BLaER1 treated with 17β-estradiol and CSF1 and Interleukin-3, amounts not matched to agents 10 nM and 100 nM (cell line): ENCODE measurements around the gene TCEA3.

Experiments used
- H3K27ac ChIP-seq, 11 experiments: shearing (Covaris generic); formaldehyde crosslinking; 2 replicates each; pipeline ENCODE4 v1.8.1; 2022
- H3K27me3 ChIP-seq, 11 experiments: shearing (Covaris generic); formaldehyde crosslinking; 2 replicates each; pipeline ENCODE4 v1.8.1; 2022
- H3K36me3 ChIP-seq, 11 experiments: shearing (Covaris generic); formaldehyde crosslinking; 2 replicates each; pipeline ENCODE4 v1.8.1; 2022
- H3K4me1 ChIP-seq, 10 experiments: shearing (Covaris generic); formaldehyde crosslinking; 2 replicates each; pipeline ENCODE4 v1.8.1; 2022
- H3K4me2 ChIP-seq, 11 experiments: shearing (Covaris generic); formaldehyde crosslinking; 2 replicates each; pipeline ENCODE4 v1.8.1; 2022
- H3K4me3 ChIP-seq, 10 experiments: shearing (Covaris generic); formaldehyde crosslinking; 2 replicates each; pipeline ENCODE4 v1.8.1; 2022
- H3K9ac ChIP-seq, 11 experiments: shearing (Covaris generic); formaldehyde crosslinking; 2 replicates each; pipeline ENCODE4 v1.8.1; 2022
- H3K9me3 ChIP-seq, 11 experiments: shearing (Covaris generic); formaldehyde crosslinking; replicated peaks in 1 of 11; 2 replicates each; pipeline ENCODE4 v1.8.1; 2022
- H4K20me1 ChIP-seq, 11 experiments: shearing (Covaris generic); formaldehyde crosslinking; 2 replicates each; pipeline ENCODE4 v1.8.1; 2022
- Cebpa-rat ChIP-seq, 11 experiments: shearing (Covaris generic); IDR thresholded peaks; 2 replicates each; pipeline ENCODE4 v1.8.1; 2022

The TCEA3 gene

DNA sequence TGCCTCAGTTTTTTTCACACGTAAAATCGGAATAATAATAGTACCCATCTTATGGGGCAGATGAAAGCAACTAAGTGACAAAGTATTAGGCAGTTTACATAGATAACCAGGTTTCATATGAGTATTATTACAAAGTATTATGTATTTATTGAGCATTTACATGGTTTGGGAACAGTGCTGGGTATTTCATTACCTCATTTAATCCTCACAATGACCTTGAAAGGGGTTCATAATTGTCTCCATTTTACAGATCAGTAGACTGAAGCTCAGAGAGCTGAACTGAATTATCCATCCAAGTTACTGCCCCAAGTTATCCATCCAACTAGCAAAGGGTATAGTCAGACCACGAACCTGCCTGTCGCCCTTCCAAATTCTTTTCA, 21.2 kb downstream of the TCEA3 start:
- no peaks in the 10 kb centered on the region for H3K36me3 ChIP-seq
- H3K9ac ChIP-seq = peak overlapping the region in 2 of 11 experiments; percentile 26 to 49; a peak in 2 of 22 replicates
- no peaks in the 10 kb centered on the region for H4K20me1 ChIP-seq
- peaks cover 23 to 42% (median 34%) of the 10 kb centered on the region in 10 experiments for H3K4me1 ChIP-seq
- H3K4me2 ChIP-seq = peak overlapping the region; percentile 18 to 79 (median 48); a peak in 21 of 22 replicates
- H3K27ac ChIP-seq = no peak overlapping the region; a peak in 1 of 22 replicates
- no peak for TF ChIP-seq Cebpa-rat (IDR thresholded peaks at IDR 0.05)
- no peaks in the 10 kb centered on the region for H3K27me3 ChIP-seq
- no peak overlapping the region for H3K4me3 ChIP-seq
- H3K9me3 ChIP-seq = no peaks in the 10 kb centered on the region

DNA sequence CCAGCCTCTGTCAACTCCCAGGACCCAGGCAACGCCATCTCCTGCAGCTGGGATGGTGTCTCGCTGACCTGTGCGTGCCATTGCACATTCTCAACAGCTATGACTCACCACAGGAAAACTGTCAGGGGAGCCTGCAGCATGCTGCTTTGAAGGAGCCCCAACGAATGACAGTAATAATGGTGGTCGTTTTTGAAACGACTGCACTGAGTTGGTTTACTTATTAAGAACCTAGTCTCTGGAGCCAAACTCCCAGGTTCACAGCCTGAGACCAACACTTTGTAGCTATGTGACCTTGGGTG, 21.6 kb downstream of the TCEA3 start:
- peak overlapping the region in 10 of 11 experiments; percentile 2 to 79 (median 35); a peak in 14 of 22 replicates for H3K4me2 ChIP-seq
- H3K4me1 ChIP-seq = peaks cover 23 to 42% (median 34%) of the 10 kb centered on the region in 10 experiments
- H3K9ac ChIP-seq = no peak overlapping the region
- no peak overlapping the region for H3K4me3 ChIP-seq
- H3K27me3 ChIP-seq = no peaks in the 10 kb centered on the region
- no peaks in the 10 kb centered on the region for H3K9me3 ChIP-seq
- no peaks in the 10 kb centered on the region for H3K36me3 ChIP-seq
- peak overlapping the region in 1 of 11 experiments; percentile 15; a peak in 1 of 22 replicates for H3K27ac ChIP-seq
- H4K20me1 ChIP-seq = no peaks in the 10 kb centered on the region
- no peak for TF ChIP-seq Cebpa-rat (IDR thresholded peaks at IDR 0.05)

DNA sequence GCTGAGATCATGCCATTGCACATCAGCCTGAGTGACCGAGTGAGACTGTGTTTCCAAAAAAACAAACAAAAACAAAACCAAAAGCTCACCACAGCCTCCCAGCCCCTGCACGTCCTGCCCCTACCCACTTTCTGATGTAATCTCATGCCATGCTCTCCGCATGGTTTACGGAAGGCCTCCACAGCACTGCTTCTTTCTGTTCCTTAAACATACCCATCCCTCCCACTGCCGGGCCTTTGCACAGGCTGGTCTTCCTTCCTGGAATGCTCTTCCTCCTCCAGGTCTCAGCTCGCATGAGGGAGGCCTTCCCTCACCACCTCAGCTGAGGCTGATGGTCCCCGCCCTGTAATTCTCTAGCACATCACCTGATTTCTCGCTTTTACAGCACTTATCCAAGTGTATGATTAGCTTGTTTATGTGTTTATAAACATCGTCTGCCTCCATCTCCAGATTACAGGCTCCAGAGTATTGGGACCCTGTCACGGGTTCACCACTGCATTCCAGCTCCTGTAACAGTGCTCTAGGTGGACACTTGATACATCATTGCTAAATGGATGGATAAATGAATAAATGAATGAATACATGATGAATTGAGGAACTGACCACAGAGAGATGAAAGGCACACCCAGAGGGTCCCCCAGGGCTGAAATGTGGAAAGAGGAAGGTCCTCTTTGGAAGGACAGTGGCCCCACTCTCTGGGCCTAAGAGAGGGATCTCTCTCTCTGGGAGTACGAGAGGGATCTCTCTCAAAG, 22.1 kb downstream of the TCEA3 start:
- Histone ChIP-seq H3K27me3 (no peaks in the 10 kb centered on the region), H4K20me1 (no peaks in the 10 kb centered on the region), H3K4me3 (no peak overlapping the region), H3K36me3 (no peaks in the 10 kb centered on the region), H3K27ac (peak overlapping the region in 5 of 11 experiments; percentile 0 to 34 (median 8); a peak in 2 of 22 replicates), H3K4me2 (peak overlapping the region; percentile 4 to 79 (median 35); a peak in 17 of 22 replicates), H3K4me1 (peaks cover 23 to 42% (median 34%) of the 10 kb centered on the region in 10 experiments), H3K9ac (no peak overlapping the region; a peak in 1 of 22 replicates), H3K9me3 (no peaks in the 10 kb centered on the region)
- 0 out of 22 replicates have a peak, but pooled peaks of 1 of the 11 experiments have one; percentile 31 for TF ChIP-seq Cebpa-rat (IDR thresholded peaks at IDR 0.05)

DNA sequence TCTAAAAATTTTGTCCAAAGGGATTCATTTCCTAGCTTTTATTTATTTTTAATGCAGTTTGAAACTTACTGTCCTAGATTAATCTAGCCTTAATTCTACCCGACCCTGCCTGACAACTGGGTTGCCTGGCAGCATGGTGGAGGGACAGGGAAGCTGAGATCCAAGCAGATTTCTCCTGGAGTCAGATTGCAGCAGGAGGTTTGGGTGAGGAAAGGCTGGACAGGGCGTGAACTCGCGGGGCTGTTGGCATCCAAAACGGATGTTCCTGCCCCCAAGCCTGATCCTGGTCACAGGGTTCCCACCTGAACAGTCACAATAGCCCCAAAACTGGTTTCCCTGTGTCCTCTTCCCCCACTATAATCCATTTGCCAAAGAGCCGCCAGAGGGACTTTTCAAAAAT, 23.2 kb downstream of the TCEA3 start:
- Histone ChIP-seq H3K9ac (no peak overlapping the region), H3K4me1 (peaks cover 23 to 42% (median 34%) of the 10 kb centered on the region in 10 experiments), H4K20me1 (no peaks in the 10 kb centered on the region), H3K36me3 (no peaks in the 10 kb centered on the region), H3K9me3 (no peaks in the 10 kb centered on the region), H3K27me3 (no peaks in the 10 kb centered on the region), H3K4me2 (peak overlapping the region in 4 of 11 experiments; percentile 4 to 62 (median 23); a peak in 2 of 22 replicates), H3K27ac (no peak overlapping the region), H3K4me3 (no peak overlapping the region)
- no peak for TF ChIP-seq Cebpa-rat (IDR thresholded peaks at IDR 0.05)

DNA sequence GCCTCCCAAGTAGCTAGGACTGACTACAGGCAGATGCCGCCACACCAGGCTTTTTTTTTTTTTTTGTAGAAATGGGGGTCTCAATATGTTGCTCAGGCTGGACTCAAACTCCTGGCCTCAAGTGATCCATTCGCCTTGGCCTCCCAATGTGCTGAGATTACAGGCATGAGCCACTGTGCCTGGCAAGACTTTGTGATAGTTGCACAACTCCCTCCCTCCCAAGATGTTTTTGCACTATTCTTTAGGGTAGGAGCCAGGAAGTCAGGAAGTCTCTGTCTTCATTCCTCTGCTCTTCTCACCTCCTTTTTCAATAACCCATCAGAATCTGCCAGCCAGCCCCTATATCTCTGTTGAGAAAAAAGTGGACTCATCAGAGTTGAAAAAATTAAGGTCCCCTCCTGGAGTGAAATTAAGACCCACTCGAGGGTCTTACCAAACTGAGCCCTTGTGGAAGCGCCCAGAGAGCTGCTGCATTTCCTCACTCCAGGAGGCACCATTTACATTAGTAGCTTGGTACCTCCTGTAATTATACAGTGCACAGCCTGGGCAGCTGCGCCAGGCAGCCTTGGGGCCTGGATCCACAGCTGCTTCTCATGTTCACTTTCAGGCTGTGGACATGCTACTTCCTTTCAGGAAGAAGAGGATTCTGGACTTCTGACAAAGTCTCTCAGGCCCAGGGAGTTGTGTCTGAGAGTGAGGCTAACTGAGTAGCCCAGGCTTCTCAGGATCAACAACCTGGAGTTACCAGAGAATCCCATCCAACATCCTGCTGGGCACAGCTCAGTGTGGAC, 24.0 kb downstream of the TCEA3 start:
- peak overlapping the region in 4 of 11 experiments; percentile 12 to 20 (median 14); a peak in 3 of 22 replicates for H3K4me2 ChIP-seq
- no peaks in the 10 kb centered on the region for H3K36me3 ChIP-seq
- H3K4me1 ChIP-seq = peaks cover 23 to 42% (median 34%) of the 10 kb centered on the region in 10 experiments
- no peaks in the 10 kb centered on the region for H3K27me3 ChIP-seq
- H3K9me3 ChIP-seq = no peaks in the 10 kb centered on the region
- no peak overlapping the region for H3K9ac ChIP-seq
- H3K4me3 ChIP-seq = no peak overlapping the region
- 0 out of 22 replicates have a peak overlapping the region, but pooled peaks of 1 of the 11 experiments have one; percentile 7 for H3K27ac ChIP-seq
- TF ChIP-seq Cebpa-rat (IDR thresholded peaks at IDR 0.05) = peak in 1 of 11 experiments; percentile 26; a peak in 1 of 22 replicates
- H4K20me1 ChIP-seq = no peaks in the 10 kb centered on the region

DNA sequence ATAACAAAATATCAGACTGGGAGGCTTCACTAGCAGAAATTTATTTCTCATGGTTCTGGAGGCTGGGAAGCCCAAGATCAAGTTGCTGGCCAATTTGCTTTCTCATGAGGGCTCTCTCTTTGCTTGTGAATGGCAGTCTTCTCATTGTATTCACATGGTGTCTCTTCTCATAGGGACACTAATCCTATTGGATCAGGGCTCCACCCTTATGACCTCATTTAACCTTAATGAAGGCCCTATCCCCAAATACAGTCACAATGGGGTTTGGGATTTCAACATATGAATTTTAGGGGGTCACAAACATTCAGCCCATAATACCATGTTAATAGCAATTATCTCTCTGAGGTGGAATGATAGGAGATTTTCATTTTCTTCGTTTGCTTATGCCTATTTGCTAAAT, 25.3 kb downstream of the TCEA3 start:
- no peak for TF ChIP-seq Cebpa-rat (IDR thresholded peaks at IDR 0.05)
- H3K4me2 ChIP-seq = no peak overlapping the region
- no peak overlapping the region for H3K27ac ChIP-seq
- no peak overlapping the region for H3K9ac ChIP-seq
- no peaks in the 10 kb centered on the region for H3K27me3 ChIP-seq
- no peaks in the 10 kb centered on the region for H4K20me1 ChIP-seq
- H3K4me1 ChIP-seq = peaks cover 24 to 45% (median 39%) of the 10 kb centered on the region in 10 experiments
- no peaks in the 10 kb centered on the region for H3K36me3 ChIP-seq
- H3K9me3 ChIP-seq = no peaks in the 10 kb centered on the region
- no peak overlapping the region for H3K4me3 ChIP-seq

DNA sequence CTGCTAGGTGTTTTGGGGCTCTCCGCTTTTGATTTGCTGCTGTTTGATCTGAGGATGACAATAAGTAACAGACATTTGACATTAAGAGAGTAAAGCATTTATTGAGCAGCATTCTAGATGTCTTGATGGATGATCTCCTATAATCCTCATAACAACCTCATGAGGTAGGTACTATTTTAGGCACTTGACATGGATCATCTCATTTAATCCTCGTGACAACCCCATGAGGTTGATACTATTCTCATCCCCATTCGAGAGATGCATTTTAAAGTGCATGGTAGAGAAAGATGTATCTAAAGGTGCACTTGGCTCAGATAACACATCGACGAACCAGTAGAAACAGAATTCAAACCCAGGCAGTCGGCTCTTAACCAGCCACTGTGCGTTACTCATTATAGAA, 26.6 kb downstream of the TCEA3 start:
- Histone ChIP-seq H3K4me1 (peaks cover 16 to 40% (median 36%) of the 10 kb centered on the region in 10 experiments), H3K36me3 (no peaks in the 10 kb centered on the region), H3K4me3 (no peak overlapping the region), H3K9me3 (no peaks in the 10 kb centered on the region; a peak in 1 of 22 replicates), H4K20me1 (no peaks in the 10 kb centered on the region), H3K9ac (no peak overlapping the region), H3K27me3 (no peaks in the 10 kb centered on the region), H3K4me2 (no peak overlapping the region), H3K27ac (no peak overlapping the region)
- TF ChIP-seq Cebpa-rat (IDR thresholded peaks at IDR 0.05) = no peak

DNA sequence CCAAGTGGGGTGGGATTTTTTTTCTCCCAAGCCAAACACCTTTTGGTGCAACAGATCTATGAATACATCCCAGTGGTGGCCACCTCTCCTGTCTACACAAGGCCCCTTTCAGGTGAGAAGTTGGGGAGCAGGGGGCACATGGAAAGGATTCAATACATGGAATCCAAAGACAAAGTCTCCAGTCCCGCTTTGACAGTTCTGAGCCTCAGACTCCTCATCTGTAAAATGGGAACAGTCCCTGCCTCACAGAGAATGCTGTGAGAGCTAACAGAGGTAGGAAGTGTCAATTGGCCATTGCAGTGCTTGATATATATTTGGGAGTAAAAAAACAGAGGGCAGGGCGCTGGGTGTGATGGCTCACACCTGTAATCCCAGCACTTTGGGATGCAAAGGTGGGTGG, 28.2 kb downstream of the TCEA3 start:
- no peak overlapping the region for H3K4me3 ChIP-seq
- H3K36me3 ChIP-seq = no peaks in the 10 kb centered on the region
- H3K27me3 ChIP-seq = no peaks in the 10 kb centered on the region
- H3K4me1 ChIP-seq = peaks cover 5 to 27% (median 22%) of the 10 kb centered on the region in 10 experiments; a peak in 17 of 20 replicates
- TF ChIP-seq Cebpa-rat (IDR thresholded peaks at IDR 0.05) = no peak
- no peak overlapping the region for H3K27ac ChIP-seq
- H3K9me3 ChIP-seq = no peaks in the 10 kb centered on the region; a peak in 1 of 22 replicates
- no peaks in the 10 kb centered on the region for H4K20me1 ChIP-seq
- no peak overlapping the region for H3K9ac ChIP-seq
- H3K4me2 ChIP-seq = no peak overlapping the region

DNA sequence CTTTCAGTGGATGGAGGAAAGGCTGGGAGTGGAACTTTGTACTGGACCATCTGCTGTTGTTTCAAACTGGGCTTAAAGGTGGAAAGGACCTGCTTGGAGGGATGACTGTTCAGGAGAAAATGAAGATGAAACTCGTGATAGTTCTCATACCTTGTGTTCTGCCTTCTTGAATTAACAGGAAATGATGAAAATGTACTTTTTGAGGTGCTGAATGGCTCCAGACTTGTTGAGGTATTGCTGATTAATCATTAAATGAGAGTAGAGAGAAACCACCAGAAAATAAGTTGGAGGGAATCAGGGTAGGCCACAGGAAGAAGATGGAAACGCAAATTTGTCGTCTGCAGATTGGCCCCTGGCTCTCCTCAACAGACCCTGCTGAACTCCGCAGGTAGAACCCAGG, 28.7 kb downstream of the TCEA3 start:
- no peak for TF ChIP-seq Cebpa-rat (IDR thresholded peaks at IDR 0.05)
- Histone ChIP-seq H3K9ac (no peak overlapping the region), H3K27me3 (no peaks in the 10 kb centered on the region), H3K4me1 (peaks cover 5 to 24% (median 20%) of the 10 kb centered on the region in 10 experiments; a peak in 16 of 20 replicates), H4K20me1 (no peaks in the 10 kb centered on the region), H3K4me2 (no peak overlapping the region), H3K36me3 (no peaks in the 10 kb centered on the region), H3K4me3 (no peak overlapping the region), H3K9me3 (no peaks in the 10 kb centered on the region; a peak in 1 of 22 replicates), H3K27ac (no peak overlapping the region)
